Chondrocyte (in vitro differentiated cells): ENCODE results near the gene ZNF579. TPM values are rescaled to one million over a fixed set of nuclear protein-coding genes. Genes with fewer than 3 reads are reported as not detected.

Source experiments
- DNase-seq: peaks from one replicate; pipeline ENCODE4 v3.0.0; 2021; ENCODE audit warnings: mixed read lengths, low spot score
- H3K27ac Mint-ChIP-seq: one replicate; pipeline ENCODE4 v1.8.0; 2021; ENCODE audit warnings: mild to moderate bottlenecking, moderate library complexity, mixed read lengths; ENCODE audit not compliant: unreplicated experiment
- H3K27me3 Mint-ChIP-seq: 2 replicates; pipeline ENCODE4 v1.8.0; 2021; ENCODE audit warnings: low read depth, mixed read lengths
- H3K36me3 Mint-ChIP-seq: 2 replicates; pipeline ENCODE4 v1.8.0; 2021; ENCODE audit warnings: low read depth, mixed read lengths
- H3K4me1 Mint-ChIP-seq: 2 replicates; pipeline ENCODE4 v1.8.0; 2021; ENCODE audit warnings: low read depth, mild to moderate bottlenecking, mixed read lengths
- H3K4me3 Mint-ChIP-seq: one replicate; pipeline ENCODE4 v1.8.0; 2021; ENCODE audit warnings: mild to moderate bottlenecking, moderate library complexity, mixed read lengths; ENCODE audit not compliant: unreplicated experiment
- H3K9me3 Mint-ChIP-seq: 2 replicates; pipeline ENCODE4 v1.8.0; 2021; ENCODE audit warnings: low read depth, mixed read lengths
- total RNA-seq: library from RNA; stranded (reverse); gene quantifications from 3 replicates; pipeline ENCODE4 v1.2.1, GENCODE V29; 2021
- TF ChIP-seq, protein P1 (sequence below): fragments of 200-600 bp; sonication (generic); IDR thresholded peaks from 2 replicates; pipeline ENCODE4 v1.5.0; 2021; ENCODE audit warnings: antibody characterized with exemption, mild to moderate bottlenecking, moderate library complexity

The ZNF579 gene
- total RNA-seq, 1 donor from 2014 or later, result 23.6 TPM

DNA sequence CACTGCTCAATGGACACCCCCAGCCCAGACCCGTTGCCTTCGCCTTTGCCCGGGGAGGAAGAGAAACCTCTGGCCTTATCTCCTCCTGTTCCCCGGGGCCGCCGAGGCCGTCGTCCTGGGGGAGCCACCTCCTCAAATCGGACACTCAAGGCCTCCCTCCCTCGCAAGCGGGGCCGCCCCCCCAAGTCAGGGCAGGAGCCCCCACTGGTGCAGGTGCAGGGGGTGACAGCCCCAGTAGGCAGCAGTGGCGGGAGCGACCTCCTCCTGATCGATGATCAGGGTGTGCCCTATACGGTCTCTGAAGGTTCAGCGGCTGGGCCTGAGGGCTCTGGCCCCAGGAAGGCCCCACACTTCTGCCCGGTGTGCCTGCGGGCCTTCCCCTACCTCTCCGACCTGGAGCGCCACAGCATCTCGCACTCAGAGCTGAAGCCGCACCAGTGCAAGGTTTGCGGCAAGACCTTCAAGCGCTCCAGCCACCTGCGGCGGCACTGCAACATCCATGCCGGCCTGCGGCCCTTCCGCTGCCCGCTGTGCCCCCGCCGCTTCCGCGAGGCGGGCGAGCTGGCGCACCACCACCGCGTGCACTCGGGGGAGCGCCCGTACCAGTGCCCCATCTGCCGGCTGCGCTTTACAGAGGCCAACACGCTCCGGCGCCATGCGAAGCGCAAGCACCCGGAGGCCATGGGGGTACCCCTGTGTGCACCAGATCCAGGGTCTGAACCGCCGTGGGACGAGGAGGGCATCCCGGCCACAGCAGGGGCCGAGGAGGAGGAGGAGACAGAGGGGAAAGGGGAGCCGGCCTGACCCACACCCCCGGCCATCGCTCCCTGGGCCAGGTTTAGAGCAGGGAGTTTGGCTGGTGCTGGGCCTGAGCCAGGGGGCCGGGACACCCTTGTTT, 21.7 kb upstream of the ZNF579 start:
- Mint-ChIP-seq H3K4me3 (no peak overlapping the region), H3K27ac (no peak overlapping the region), H3K4me1 (peaks cover 39% of the 10 kb centered on the region), H3K36me3 (peaks cover 2% of the 10 kb centered on the region), H3K27me3 (no peaks in the 10 kb centered on the region), H3K9me3 (no peaks in the 10 kb centered on the region)
- no peak for DNase-seq
- TF ChIP-seq, protein P1, sequence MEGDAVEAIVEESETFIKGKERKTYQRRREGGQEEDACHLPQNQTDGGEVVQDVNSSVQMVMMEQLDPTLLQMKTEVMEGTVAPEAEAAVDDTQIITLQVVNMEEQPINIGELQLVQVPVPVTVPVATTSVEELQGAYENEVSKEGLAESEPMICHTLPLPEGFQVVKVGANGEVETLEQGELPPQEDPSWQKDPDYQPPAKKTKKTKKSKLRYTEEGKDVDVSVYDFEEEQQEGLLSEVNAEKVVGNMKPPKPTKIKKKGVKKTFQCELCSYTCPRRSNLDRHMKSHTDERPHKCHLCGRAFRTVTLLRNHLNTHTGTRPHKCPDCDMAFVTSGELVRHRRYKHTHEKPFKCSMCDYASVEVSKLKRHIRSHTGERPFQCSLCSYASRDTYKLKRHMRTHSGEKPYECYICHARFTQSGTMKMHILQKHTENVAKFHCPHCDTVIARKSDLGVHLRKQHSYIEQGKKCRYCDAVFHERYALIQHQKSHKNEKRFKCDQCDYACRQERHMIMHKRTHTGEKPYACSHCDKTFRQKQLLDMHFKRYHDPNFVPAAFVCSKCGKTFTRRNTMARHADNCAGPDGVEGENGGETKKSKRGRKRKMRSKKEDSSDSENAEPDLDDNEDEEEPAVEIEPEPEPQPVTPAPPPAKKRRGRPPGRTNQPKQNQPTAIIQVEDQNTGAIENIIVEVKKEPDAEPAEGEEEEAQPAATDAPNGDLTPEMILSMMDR, result no peak

DNA sequence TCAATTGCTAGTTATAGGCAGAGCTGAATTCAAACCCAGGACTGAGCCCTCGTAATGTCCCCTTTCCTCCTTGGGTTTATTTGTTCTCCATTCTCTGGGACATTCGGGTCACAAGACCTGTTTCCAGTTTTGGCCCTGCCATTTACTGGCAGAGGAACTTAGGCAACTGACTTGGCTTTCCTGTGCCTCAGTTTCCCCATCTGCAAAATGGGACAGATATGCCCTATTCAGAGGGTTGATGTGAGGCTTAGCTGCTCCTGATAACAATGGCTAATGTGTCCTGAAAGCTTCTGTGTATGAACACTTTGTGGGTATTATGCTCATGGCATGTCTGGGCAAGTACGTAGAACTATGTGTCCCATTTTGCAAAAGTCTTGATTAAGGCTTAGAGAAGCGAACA, 20.4 kb upstream of the ZNF579 start:
- peak overlapping the region; percentile 41 for H3K27ac Mint-ChIP-seq
- TF ChIP-seq, protein P1, result no peak

DNA sequence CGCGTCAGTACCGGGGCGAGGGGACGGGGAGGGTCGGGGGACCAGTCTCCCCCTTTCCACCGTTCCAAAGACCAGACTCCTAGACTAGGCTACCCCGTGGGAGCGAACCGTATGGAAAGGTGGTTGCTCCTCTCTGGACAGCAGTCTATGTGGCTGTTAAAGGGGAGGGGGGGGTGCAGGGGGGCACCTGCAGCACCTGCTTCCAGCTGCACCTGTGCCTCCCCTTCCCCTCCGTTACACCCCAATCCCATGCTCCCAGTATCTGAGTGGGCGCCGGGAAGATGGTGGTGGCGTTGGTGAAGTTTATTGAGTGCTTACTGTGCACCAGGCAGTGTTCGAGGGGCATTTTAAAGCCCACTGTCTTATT, 20.0 kb upstream of the ZNF579 start:
- Mint-ChIP-seq H3K27me3 (no peaks in the 10 kb centered on the region), H3K36me3 (peaks cover 12% of the 10 kb centered on the region), H3K9me3 (no peaks in the 10 kb centered on the region), H3K4me3 (peak overlapping the region; percentile 66), H3K27ac (peak overlapping the region; percentile 41), H3K4me1 (peaks cover 31% of the 10 kb centered on the region)
- TF ChIP-seq, protein P1, result no peak
- DNase-seq, result no peak

More for the DNA sequence above, 20.4 kb upstream of the ZNF579 start:
- no peaks in the 10 kb centered on the region for H3K9me3 Mint-ChIP-seq
- no peaks in the 10 kb centered on the region for H3K27me3 Mint-ChIP-seq
- no peak for DNase-seq
- peaks cover 9% of the 10 kb centered on the region for H3K36me3 Mint-ChIP-seq
- H3K4me3 Mint-ChIP-seq, result peak overlapping the region; percentile 66
- peaks cover 31% of the 10 kb centered on the region for H3K4me1 Mint-ChIP-seq

DNA sequence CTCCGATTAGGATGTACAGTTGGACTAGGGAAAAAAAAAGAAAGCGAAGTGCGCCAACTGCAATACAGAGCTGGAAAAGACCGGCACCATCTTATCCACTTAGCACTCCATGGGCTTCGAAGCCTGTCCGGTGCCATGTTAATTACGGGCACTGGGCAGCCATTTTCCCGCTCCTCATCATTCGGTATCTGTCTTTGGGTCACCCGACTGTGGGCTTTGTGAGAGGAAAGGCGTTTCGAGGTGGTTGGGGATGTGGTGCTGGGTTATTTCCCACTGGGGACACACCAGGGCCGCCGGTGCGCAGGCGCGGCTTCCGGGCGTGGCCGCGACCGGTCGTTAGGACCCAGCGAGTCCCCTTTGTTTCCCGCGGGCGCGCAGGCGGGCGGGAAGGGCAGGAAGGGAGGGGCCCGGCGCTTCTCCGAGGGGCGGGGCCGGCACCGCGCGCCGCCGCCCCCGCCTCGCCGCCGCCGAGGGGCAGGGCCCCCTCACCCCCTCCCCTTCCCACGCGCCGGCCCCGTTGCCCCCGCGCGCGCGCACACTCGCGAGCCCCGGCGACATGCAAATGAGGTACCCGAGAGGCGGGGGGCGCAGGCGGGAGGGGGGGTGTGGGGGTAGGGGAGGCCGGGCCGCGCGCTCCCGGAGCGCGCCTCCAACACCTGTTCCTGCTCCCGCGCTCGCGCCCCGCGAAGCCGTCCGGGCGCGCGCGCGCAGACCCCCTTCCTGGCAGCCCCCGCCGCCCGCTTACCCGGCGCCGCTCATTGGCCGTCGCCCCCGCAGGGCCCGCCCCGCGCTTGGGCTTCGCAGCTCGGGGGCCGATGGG, 19.4 kb upstream of the ZNF579 start, which contains the start of gene ZNF524:
Gene ZNF524, plus strand, starts transcription at position 447 of the 820 bp plus-strand sequence. CDS start 1,825 bp downstream, outside the sequence.
- H3K9me3 Mint-ChIP-seq, result no peaks in the 10 kb centered on the region
- TF ChIP-seq, protein P1, result no peak
- no peak for DNase-seq
- peak within 1 kb of the TSS; percentile 88 for H3K4me3 Mint-ChIP-seq
- H3K4me1 Mint-ChIP-seq, result peaks cover 31% of the 10 kb centered on the region
- H3K27me3 Mint-ChIP-seq, result no peaks in the 10 kb centered on the region
- peak within 1 kb of the TSS; percentile 99 for H3K27ac Mint-ChIP-seq
- H3K36me3 Mint-ChIP-seq, result peaks cover 17% of the 10 kb centered on the region

DNA sequence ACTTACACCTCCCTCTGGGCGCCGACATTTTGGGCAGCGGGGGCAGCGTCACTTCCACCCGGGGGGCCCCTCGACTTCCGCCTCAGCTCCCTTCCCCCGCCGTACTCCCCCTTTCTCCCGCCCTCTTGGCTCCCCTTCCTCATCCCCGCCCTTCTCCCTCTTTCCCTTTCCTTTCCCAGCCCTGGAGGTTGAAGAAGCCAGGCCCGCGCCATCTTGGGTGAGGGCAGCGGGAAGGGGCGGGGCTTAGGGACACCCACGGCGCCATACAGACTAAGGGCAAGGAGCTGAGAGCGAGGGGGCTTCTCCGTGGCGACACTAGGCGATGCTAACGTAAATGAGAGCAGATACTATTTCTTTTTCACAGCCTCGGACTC, 18.8 kb upstream of the ZNF579 start, which contains the start of gene FIZ1:
Gene FIZ1, minus strand, starts transcription at position 50 of the 374 bp plus-strand sequence. CDS start 1,652 bp downstream, outside the sequence.
- H3K4me3 Mint-ChIP-seq, result peak within 1 kb of the TSS; percentile 88

More for the DNA sequence above, 18.8 kb upstream of the ZNF579 start, which contains the start of gene FIZ1:
- DNase-seq, result peak; percentile 98
- TF ChIP-seq, protein P1, result no peak
- Mint-ChIP-seq H3K4me1 (peaks cover 26% of the 10 kb centered on the region), H3K27ac (peak within 1 kb of the TSS; percentile 99), H3K27me3 (no peaks in the 10 kb centered on the region), H3K36me3 (peaks cover 22% of the 10 kb centered on the region), H3K9me3 (no peaks in the 10 kb centered on the region)
